ENCODE data around the gene PDHB. TPM values are rescaled to one million over a fixed set of nuclear protein-coding genes. Genes with fewer than 3 reads are reported as not detected.

PDHB gene
- 35.9 TPM for total RNA-seq

DNA sequence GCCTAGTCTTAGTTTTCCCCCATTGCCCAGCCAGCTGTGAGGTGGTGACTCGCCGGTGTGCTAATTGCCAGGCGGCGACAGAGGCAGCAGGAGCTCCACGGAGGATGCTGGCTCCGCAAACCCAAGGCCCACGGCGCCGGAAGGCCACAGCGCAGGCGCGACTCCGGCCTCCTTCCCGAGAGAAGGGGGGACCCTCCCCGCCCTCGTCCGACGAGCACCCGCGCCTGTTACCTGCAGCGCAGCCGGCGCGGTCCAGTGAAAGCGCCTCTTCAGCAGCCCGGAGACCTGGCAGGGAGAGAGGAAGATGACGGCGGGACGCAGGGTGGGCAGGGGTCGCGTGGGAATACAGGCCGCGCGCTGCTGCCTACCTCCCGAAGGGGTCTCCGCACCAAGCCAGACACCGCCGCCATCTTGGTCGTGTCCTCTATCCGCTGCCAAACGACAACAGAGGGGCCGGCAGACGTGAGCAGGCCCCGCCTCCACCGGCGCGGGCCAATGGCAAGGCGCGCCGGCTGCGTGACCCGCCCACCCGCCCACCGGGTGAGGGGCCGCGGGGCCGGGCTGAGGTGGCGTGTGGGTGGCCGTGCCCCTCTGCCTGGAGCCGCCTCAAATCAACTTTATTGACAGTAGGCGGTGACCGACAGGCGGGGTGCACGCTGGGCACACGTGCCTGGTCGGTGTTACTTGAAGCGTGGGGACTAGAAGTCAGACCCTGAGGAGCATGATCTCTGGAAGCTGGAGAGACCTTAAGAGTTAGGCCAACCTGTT, at the start of gene PDHB:
PDHB (minus strand) TSS at position 433 of the 768 bp plus-strand sequence; CDS start at position 410, 23 bp downstream.
- DNase-seq (ENCODE audit: low spot score): peak; percentile 91
- ATAC-seq: peak; percentile 95

- no peak for ATAC-seq
- DNase-seq (ENCODE audit: low spot score): no peak
Measured at GRCh38 chr3:58482917-58483636, 49.4 kb upstream of the PDHB start.

DNA sequence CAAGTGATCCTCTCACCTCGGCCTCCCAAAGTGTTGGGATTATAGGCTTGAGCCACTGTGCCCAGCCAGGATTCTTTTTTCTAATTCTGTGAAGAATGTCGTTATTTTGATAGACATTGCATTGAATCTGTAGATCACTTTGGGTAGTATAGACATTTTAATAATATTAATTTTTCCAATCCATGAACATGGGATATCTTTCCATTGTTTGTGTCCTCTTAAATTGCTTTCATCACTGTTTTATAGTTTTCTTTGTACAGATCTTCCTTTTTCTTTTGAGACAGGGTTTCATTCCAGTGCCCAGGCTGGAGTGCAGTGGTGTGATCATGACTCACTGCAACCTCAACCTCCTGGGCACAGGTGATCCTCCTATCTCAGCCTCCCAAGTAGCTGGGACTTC, 46.7 kb upstream of the PDHB start:
- no peak for DNase-seq (ENCODE audit: low spot score)

GRCh38 chr3:58478781-58479180, 45.1 kb upstream of the PDHB start:
- DNase-seq (ENCODE audit: low spot score) (no peak), ATAC-seq (no peak)

More for the DNA sequence above, 46.7 kb upstream of the PDHB start:
- ATAC-seq: no peak

DNA sequence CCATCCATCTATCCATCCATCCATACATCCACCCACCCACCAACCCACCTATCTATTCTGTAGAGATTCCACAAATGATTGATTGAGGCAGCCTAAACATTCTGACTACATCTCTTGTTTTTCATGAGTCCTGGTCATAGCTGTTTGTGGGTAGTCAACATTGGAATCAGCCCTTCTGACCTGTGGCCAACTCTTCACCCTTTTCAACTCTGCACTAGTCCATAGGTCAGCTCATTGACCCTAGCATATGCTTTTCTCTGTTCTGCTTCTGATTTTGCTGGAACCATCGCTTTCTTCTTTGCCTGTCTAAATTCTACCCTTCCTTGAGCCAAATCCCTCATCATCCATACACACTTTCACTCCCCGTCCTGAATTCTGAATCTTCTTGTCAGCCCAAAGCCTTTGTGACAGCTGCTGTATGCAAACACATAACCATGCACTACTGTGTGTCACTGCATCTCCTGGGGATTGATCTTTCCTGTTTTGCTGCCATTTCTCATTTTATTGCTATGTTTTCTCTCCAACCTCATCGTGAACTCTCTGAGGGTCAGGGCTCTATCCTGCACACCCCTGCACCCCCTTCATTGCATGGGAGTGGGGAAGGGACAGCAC, 41.4 kb upstream of the PDHB start:
- ATAC-seq (peak; percentile 83), DNase-seq (ENCODE audit: low spot score) (peak; percentile 79)

DNA sequence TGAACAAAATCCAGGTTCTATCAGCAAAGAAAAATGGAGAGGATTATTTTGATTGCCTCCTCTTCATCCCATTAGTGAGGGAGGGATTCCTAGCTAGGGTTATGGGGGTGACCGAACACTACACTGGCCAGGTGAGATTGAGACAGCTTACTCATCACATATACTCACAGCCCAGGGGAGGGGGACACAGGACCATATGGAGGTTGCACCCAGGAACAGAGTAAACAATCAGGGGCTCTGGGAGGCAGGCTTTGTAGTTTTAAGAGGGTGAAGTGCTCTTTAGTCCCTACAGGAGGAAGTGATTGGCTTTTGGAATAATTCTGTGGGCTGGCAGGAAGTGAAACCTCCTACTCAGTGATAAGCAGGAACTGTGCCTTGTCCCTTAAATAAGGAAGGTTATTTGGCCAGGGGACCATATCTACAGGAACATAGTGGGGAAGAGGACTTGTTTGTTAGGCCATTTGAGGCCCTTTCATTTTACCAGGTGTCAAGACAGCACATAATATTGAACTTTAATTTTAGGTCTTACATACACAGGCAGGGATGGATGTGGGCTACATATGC, 40.8 kb upstream of the PDHB start:
- ATAC-seq (peak; percentile 3), DNase-seq (ENCODE audit: low spot score) (no peak)

GRCh38 chr3:58473275-58473674, 39.6 kb upstream of the PDHB start:
- DNase-seq (ENCODE audit: low spot score) (no peak), ATAC-seq (no peak)

DNA sequence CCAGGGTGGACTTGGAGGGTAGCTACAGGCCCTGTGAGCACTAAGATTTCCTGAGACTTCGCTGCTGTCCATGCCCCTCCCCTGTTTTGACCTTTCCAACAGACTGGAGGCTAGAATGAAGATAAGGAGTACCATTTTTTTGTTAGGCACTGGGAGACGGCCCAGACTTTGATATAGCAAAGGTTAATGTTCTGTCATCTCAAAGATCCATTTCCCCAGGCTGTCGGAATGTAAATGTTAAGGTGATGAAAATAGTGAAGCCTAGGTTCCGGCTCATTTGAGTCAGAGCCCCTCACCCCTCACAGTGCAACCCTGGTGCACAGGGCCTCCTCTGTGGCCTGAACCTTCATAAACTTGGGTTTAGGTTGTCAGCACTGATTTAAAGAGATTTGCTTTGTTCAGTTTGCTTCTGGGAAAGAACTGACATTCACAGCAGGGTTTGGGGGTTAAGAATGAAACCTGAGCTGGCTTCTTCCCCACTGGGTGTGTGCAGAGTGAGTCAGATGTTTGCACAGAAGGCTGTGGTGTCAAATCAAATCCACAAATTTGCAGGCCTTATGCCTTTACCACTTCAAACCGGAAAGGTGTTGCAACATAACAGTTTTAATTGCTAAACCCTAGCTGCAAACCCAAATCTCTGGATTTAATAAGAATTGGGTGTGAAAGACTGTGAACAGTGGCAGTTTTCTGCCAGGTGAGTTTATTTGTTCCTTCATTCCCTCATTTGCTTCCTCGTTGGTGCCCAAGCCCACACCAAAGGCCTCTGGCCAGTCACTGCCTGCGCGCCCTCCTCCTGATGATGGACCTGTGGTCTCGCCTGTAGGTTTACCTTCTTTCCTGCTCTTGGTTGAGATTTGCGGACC, 37.6 kb upstream of the PDHB start:
- ATAC-seq (peak; percentile 85), DNase-seq (ENCODE audit: low spot score) (peak; percentile 77)

GRCh38 chr3:58470363-58471024, 36.9 kb upstream of the PDHB start:
- DNase-seq (ENCODE audit: low spot score) (no peak), ATAC-seq (no peak)

DNA sequence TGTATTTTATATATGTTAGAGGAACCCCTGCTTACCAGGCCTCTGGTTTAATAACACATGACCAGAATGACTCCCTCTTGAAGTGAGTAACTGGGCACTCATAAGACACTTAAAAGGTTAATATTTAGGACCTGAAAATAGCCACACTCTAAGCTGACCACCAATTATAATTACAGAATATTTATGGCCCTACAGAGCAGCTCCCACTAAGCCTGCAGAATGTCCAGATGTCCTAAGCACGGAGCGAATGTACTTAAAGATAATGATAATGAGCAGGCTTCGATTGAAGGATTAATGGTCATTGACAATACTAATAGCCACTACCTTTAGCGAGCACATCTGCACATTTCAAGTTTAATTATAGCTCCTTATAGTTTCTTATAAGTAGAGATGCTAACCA, 35.5 kb upstream of the PDHB start:
- ATAC-seq: no peak

DNA sequence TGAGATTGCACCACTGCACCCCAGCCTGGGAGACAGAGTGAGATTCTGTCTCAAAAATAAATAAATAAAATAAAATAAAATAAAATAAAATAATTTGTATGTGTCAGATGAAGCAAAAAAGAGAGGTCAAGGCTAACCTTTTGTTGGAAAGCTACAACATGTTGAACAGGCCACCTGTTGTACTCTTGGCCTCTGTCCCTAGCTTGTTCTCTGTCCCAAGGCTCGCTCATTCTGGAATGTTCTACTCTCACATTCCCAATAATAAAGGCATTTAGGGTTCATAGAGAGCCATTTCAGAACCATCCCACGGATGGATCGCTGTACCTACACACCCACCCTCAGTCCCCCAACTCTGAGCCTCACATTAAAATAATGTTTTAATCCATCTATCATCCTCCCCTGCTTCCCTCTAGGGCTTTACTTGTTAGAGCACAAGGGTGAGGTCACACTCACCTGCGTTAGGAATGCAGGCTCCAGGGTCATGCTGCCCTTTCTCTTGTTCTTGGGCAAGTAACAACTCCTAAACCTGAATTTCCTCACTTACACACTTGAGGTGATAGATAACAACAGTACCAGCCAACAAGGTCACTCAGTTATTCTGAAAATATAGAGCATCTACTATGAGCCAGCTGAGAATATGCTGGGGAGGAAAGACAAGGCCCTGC, 33.4 kb upstream of the PDHB start:
- peak; percentile 8 for ATAC-seq
- no peak for DNase-seq (ENCODE audit: low spot score)

More for the DNA sequence above, 35.5 kb upstream of the PDHB start:
- DNase-seq (ENCODE audit: low spot score): no peak

- ATAC-seq: no peak
Measured at GRCh38 chr3:58464866-58465265, 31.2 kb upstream of the PDHB start.

DNA sequence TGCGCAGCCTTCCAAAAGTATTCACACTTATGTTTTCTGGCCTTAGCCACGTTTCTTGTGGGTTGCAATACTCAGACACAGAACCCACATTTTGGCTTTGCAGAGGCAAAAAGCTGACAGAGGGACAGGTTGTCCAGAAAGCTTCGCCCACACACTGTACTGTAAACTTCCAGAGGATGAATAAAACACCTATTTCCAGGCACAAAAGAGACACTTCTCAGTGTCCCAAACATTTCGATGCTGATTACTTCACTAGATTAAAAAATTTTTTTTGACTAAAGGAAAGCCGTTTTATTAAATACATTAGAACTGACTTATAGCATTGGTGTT, 30.3 kb upstream of the PDHB start:
- DNase-seq (ENCODE audit: low spot score): no peak
- ATAC-seq: no peak

More at GRCh38 chr3:58464866-58465265, 31.2 kb upstream of the PDHB start:
- no peak for DNase-seq (ENCODE audit: low spot score)

DNA sequence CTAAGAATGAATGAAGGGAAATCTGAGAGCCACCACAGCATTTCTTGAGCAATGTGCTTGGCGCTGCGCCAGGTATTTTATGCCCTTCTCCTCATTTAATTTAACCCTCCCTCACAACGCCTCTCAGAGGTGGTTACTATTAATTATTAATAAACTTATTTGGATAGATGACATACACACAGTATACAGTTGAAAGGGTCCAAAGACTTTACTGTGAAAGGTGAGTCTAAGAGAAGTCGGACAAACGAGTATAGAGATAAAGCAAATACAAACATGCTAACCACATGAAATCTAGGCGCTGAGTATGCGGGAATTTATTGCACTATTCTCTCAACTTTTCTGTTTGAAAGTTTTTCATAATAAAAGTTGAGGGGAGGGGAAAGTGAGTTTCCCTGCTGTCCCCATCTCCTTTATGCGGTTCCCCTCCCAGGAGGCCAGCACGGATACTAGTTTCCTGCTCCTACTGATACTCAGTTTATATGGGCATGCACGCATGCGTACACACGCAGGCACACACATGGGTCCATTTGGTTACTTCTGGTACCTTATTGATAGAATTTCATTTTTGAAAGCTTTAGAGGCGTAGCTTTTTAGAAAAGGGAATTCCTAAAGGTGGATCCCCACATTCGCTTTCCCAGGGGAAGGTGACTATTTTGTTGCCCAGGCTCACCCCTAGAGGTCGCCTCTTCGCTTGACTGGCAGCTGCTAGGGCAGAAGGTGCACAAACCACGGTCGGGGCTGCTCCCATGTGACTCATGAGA, 29.7 kb upstream of the PDHB start:
- peak; percentile 77 for DNase-seq (ENCODE audit: low spot score)
- ATAC-seq: peak; percentile 97

- ATAC-seq: no peak
- no peak for DNase-seq (ENCODE audit: low spot score)
Measured at GRCh38 chr3:58462829-58463180, 29.2 kb upstream of the PDHB start.

GRCh38 chr3:58459160-58459559, 25.5 kb upstream of the PDHB start:
- ATAC-seq: no peak

GRCh38 chr3:58452176-58452575, 18.5 kb upstream of the PDHB start:
- no peak for ATAC-seq
- DNase-seq (ENCODE audit: low spot score): no peak

More at GRCh38 chr3:58459160-58459559, 25.5 kb upstream of the PDHB start:
- no peak for DNase-seq (ENCODE audit: low spot score)

- ATAC-seq (no peak), DNase-seq (ENCODE audit: low spot score) (no peak)
Measured at GRCh38 chr3:58441514-58442450, 8.2 kb upstream of the PDHB start.
